GM04504 (cell line): ENCODE results near the gene GID8.
"Not testable (repeated sequence)": the region's sequence is repeated elsewhere in the genome, so short reads cannot be mapped to it uniquely, and the experiment has no call there.

Source experiments
- DNase-seq: peaks from one replicate; pipeline ENCODE4 v3.0.0-alpha.2; 2012; ENCODE audit warnings: low read depth

GID8 gene

GRCh38 chr20:62958388-62959100 is 20.6 kb downstream of the GID8 start:
- no peak for DNase-seq

DNA sequence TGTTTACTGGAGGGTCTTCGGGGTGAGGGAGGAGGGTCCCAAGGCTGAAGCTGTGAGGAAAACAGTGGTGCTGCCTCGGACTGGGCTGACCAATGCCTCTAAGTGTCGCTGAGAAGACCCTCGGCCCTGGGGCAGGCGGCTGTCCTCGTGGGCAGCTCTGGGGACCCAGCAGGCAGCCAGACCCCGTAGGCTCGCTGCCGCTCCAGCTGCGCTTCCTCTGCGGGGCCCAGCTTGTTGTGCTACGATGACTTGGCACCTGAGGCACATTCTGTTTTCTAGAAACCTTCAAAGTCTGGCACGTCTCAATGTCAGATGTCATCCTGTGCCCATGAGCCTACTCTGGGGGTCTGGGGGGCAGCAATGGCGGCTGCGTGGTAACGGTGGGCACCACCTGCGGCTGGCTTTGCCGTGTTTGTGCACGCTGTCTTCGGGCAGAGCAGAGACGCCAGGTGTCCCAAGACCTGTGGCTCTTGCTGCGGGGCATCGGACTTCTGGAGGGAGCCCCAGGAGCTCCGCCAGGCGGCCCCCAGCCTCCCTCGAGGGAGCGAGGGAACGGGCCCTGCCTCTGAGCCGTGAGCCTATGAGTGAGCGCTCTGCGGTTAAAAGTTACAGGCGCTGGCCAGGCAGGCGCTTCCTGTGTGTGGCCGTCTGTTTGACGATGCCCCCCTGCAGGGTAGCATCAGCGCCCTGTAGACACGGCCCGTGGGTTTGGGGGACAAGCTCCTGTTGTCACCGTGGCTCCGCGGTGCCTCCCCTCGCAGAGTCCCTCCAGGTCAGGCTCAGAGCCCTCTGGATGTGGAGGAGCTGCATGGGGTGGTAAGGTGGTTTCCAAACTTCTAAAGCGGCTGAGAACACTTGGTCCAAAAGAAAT is 21.4 kb downstream of the GID8 start:
- no peak for DNase-seq

DNA sequence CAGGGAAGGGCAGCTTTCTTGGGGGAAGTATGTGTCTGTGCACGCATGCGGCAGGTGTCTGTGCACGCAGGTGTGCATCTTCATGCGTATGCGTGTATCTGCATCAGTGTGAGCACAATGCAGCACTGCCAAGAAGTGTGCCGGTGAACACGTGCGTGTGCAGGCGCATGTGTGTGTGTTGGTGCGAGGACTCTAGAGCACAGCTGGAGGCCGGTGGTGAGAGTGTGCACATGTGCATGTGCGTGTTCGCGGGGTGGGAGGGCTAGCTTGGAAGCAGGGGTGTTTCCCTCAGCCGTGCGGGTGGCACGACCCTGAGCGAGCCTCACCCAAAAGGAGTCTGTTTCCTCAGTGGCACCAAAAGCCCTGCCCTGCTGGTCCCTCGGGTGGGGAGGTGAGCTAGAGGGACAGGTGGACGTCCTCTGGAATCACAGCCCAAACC is 22.1 kb downstream of the GID8 start:
- DNase-seq = no peak

DNA sequence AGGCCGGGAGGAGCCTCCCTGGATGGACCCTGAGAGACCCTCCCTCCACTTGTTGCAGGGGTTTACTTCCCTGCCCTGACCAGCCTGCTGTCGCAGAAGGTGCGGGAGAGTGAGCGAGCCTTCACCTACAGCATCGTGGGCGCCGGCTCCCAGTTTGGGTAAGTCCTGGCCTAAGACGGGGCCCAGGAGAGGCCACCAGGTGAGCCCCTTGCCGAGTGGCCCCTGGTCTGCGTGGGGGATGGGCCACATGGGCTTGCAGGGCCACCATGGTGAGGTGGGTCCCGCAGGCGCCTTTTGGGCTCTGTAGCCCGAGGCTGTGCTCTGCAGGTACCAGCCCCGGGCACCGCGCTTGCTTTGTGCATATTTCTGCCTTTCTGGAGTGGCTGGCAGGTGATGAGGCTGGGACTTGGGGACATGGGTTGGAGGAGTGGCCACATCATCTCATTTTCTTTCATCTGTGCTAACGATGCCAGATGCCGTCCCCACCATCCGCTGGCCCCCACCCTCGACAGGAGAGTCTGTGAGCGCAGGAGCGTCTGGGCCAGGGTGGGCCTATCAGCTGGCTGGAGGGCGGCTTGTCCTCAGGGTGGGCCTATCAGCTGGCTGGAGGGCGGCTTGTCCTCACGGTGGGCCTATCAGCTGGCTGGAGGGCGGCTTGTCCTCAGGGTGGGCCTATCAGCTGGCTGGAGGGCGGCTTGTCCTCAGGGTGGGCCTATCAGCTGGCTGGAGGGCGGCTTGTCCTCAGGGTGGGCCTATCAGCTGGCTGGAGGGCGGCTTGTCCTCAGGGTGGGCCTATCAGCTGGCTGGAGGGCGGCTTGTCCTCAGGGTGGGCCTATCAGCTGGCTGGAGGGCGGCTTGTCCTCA is 22.7 kb downstream of the GID8 start:
- not testable (repeated sequence) for DNase-seq

- no peak for DNase-seq
These were observed 23.4 kb downstream of the GID8 start for GRCh38 chr20:62961310-62961783.

DNA sequence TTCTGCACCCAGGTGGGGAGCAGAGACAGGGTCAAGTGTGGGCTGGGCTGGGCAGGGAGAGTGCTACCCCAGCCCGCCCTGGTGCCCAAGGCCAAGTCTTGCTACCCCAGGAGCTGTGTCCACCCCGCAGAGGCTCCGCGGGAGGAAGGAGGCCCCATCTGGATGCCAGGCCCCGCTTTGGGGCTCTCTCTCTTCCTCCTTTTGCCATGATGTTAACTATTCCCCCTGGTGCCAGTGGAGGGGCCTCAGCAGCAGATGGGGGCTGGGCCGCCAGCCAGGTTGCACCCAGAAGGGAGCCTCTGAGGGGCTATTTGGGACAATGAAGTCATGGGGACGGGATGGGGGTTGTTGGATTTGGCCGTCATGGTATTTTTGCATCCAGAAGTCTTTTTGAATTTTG is 23.9 kb downstream of the GID8 start:
- no peak for DNase-seq

GRCh38 chr20:62962221-62962879 is 24.4 kb downstream of the GID8 start:
- DNase-seq = no peak

GRCh38 chr20:62962891-62963613 is 25.1 kb downstream of the GID8 start:
- no peak for DNase-seq

DNA sequence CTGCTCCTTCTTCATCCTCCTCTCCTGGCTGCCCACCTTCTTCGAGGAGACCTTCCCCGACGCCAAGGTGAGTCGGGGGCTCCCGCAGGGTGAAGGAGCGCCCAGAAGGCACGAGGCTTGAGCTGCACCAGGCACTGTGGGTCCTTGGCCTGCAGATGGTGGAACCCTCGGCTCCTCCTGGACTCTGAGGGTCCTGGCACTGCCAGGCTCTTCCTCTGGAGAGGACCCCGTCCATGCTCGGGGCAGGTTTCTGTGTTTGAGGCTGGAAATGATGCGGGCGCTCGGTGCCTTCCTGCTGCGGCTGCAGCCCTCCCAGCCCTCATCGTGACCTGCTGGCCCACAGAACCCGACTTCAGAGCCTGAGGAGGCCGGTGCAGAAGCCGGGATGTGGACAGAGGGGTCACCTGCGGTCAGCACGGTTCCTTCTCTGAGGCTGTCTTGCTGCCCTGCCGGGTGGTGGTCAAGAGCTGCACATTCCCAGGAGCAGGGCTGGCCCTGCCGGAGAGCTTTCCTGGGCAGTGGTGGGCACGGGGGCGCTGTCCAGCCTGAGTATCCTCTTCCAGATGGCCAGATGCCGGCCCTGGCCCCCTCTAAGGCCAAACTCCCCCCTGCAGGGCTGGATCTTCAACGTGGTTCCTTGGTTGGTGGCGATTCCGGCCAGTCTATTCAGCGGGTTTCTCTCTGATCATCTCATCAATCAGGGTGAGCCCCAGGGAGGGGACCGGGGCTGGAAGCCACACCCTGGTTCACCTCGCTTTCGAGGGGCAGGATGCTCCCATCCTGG is 25.9 kb downstream of the GID8 start:
- no peak for DNase-seq

DNA sequence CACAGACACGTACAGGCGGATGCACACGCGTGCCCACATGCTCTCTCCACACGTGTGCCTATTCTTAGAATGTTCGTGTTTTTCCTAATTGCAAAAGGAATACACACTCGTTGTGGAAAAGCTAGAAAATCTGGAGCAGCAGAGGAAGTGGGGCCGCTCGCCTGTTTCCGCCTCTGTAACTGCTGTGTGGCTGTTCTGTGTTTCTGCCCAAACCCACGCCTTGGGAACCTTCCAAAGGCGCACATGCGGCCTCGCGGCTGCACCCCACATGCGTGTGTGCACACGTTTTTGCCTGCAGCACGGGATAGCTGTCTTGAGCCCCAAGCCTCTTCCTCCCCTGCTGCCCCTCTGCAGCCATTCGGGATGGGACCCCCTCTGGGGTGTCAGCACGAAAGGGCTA is 26.8 kb downstream of the GID8 start:
- DNase-seq = no peak

DNA sequence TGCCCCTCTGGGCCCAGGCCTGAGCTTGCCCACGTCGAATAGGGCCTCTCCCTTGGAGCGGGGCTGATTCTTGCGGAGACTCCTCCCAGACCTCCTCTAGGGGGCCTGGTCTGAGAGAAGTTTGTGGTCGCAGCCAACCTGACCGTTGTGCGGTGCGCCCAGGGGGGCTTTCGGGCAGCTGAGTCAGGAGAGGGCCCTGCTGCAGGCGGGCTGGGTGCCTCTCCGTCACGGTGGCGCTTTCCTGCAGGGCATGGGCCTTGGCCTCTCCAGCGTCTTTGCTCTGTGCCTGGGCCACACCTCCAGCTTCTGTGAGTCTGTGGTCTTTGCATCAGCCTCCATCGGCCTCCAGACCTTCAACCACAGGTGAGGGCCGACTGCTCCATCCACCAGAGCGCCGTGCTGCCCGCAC is 27.4 kb downstream of the GID8 start:
- DNase-seq = no peak

DNA sequence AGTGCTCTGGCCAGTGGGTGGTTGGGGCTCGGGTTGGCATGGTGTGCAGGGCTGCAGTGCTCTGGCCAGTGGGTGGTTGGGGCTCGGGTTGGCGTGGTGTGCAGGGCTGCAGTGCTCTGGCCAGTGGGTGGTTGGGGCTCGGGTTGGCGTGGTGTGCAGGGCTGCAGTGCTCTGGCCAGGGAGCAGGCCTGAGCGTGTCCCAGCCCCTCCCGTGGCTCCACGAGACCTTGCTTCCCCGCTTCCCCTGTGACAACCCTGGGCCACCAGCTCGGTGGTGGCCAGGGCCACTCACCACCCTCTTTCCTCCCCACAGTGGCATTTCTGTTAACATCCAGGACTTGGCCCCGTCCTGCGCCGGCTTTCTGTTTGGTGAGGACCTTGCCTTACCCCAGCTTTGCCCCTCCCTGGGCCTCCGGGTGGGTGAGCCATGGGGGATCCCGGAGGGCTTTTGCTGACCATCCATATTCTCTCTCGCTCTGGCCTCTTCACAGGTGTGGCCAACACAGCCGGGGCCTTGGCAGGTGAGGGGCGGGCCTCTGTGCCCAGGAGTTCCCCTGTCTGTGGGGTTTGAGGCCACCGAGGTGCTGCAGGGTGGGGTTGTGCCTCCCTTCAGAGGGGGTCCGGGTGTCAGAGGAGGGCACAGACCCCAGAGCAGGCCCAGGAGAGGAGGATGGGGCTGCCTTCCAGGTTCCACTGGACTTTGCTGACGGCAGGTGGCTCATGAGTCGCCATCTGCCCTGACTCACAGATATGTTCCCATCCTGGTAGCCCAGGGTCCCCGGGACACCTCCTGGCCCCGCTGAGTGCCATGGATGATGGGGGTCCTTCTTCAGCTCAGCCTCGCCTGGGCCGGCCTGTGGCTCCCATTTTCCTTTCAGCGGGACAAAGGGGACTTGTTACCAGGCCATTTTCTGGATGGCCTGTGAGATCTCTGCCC is 28.5 kb downstream of the GID8 start:
- no peak for DNase-seq

GRCh38 chr20:62967149-62967501 is 29.2 kb downstream of the GID8 start:
- DNase-seq = no peak

- DNase-seq = no peak
These were observed 29.8 kb downstream of the GID8 start for GRCh38 chr20:62967628-62968351.

GRCh38 chr20:62968378-62969178 is 30.6 kb downstream of the GID8 start:
- DNase-seq = no peak

DNA sequence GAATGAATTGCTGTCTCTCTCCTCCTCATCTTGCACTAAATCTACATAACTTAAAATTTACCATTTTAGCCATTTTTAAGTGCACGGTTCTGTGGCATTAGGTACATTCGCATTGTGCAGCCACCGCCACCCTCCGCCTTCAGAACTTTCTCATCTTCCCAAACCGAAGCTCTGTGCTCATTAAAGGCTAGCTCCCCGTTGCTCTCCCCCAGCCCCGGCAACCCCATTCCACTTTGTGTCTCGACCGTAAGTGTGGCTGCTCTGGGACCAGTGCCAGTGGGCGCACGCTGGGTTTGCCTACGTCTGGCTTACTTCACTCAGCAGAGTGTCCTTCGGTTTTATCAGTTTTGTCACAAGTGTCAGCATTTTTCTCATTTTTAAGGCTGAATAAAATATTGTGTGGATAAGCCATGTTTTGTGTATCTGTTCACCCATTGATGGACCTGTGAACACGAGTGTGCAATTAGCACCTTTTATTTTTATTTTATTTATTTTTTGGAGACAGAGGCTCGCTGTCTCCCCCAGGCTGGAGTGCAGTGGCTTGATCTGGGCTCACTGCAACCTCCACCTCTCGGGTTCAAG is 31.3 kb downstream of the GID8 start:
- DNase-seq = no peak

- no peak for DNase-seq
These were observed 32.0 kb downstream of the GID8 start for GRCh38 chr20:62969939-62970306.
